ENCODE measurements around the gene CDC23.
"Not testable (repeated sequence)": the region's sequence is repeated elsewhere in the genome, so short reads cannot be mapped to it uniquely, and the experiment has no call there.

CDC23 gene

DNA sequence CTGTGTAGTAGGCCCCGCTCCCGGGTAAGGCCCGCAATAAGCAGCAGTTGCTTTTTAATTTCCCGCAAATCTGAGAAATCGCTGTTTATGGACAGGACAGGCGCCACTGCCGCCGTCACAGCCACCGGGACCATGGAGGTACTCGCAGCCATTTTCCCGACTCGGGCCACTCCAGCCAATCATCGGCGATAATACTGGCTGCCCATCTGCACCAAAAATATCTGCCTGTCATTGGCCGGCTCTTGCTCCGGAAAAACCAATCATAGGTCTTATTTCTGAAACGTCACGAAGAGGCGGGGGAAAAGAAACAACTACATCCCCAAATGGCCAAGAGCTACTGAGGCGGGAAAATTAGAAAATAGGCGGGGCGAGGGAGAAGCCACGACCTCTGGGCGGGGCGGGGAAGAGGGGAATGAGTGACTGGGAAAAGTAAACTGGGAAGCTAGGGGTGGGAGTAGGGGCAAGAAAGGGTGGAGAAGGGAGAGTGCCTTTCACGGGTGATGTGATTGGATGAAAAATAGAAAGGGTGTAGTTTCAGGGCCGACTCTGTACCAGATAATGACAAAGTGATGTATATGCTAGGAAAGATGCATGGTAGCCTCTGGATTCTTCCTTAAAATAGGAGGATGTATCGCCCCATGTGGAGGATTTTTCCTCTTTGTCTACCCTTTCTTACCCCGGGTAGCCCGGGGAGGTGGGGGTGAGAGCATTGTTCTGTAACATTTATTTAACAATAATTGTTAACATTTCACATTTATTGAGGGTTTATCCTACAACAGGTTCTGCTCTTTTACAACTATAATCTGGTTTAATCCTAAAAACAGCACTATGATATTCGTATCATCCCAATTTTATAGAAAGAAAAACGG is at the start of gene CDC23:
TSS of gene CDC23 (minus strand) at position 163 of the 869 bp plus-strand sequence. CDS start at position 152, 11 bp downstream.
- in situ Hi-C loops (cut with MboI; ENCODE audit: low sequenced_read_pairs): no loop called here

GRCh38 chr5:138258704-138259292 is 45.7 kb upstream of the CDC23 start:
- in situ Hi-C loops (cut with MboI; ENCODE audit: low sequenced_read_pairs): no loop called here

DNA sequence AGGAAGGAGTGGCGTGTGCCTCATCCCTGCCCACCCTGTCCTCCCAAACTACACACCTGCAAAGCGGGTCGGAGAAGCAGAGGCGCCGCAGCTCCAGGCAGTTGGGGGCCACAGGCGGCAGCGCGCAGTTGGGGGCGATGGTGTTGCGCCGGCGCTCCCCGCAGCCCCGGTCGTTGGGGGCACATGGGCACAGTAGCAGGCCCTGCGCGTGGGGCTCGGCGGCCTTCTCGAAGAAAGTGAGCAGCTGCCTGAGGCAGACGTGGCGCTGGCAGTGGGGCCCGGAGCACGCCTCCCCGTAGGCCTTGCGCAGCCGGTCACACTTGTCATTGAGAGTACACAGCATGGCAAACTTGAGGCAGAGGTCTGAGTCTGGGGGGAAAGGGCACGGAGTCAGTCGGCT is 44.5 kb upstream of the CDC23 start:
- in situ Hi-C loops (cut with MboI; ENCODE audit: low sequenced_read_pairs): no loop called here

DNA sequence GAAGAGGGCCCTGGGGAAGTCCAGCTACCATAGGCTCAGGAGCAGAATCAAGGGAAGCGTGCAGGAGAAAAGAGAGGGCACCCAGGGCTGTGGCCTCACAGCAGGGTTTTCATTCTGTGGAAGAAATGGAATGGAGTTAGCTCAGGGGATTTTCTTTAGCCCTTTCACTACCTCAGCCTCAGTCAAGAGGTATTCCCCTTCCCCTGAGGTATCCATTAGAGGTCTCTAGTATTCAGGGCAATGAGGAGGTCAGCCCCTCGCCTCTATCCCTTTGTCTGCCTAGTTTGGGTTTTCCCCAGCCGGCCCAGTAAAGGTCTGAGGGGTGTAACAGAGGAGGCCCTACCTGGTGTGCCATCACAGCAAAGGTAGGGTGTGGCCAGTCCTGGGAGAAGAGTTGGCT is 39.8 kb upstream of the CDC23 start:
- in situ Hi-C loops (cut with MboI; ENCODE audit: low sequenced_read_pairs): no loop called here

- in situ Hi-C loops (cut with MboI; ENCODE audit: low sequenced_read_pairs): not testable (repeated sequence)
These were observed 34.7 kb upstream of the CDC23 start for GRCh38 chr5:138247800-138248199.

DNA sequence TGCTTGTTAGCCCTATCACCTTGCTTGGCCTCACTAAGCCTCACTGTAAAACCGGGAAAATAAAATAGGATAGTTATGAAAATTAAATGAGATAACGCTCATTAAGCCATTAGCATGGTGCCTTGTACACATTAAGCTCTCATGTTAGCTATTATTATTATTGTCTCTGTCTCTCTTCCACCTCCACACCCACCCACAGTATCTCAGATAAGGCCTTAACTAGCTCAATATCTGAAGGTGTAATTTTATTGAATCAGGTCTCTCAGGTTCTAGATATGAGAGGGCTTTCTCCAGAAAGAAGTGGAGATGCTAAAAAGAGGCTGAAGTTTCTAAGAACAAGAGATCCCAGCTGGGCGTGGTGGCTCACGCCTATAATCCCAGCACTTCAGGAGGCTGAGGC is 33.7 kb upstream of the CDC23 start:
- in situ Hi-C loops (cut with MboI; ENCODE audit: low sequenced_read_pairs): no loop called here

GRCh38 chr5:138246334-138246733 is 33.2 kb upstream of the CDC23 start:
- in situ Hi-C loops (cut with MboI; ENCODE audit: low sequenced_read_pairs): no loop called here

- in situ Hi-C loops (cut with MboI; ENCODE audit: low sequenced_read_pairs): no loop called here
These were observed 32.6 kb upstream of the CDC23 start for GRCh38 chr5:138245717-138246116.

DNA sequence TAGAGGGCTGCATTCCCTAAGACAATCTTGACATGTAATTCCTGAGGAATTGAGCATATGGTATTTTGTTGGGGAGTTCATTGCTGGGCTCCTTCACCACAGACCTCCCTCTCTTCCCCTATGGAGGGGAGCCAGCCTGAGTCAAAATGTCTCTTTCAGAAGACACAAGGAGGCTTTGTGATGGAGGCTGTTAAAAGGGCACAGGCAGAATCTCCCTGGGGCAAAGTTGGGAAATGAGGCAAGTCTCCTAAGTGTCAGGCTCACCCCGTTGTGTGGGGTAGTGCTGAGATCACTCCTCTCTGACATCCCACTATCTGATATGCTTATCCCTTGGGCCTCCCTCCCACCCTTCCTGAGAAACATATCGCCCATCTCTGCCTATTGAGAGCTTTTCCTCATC is 30.7 kb upstream of the CDC23 start:
- in situ Hi-C loops (cut with MboI; ENCODE audit: low sequenced_read_pairs): no loop called here

DNA sequence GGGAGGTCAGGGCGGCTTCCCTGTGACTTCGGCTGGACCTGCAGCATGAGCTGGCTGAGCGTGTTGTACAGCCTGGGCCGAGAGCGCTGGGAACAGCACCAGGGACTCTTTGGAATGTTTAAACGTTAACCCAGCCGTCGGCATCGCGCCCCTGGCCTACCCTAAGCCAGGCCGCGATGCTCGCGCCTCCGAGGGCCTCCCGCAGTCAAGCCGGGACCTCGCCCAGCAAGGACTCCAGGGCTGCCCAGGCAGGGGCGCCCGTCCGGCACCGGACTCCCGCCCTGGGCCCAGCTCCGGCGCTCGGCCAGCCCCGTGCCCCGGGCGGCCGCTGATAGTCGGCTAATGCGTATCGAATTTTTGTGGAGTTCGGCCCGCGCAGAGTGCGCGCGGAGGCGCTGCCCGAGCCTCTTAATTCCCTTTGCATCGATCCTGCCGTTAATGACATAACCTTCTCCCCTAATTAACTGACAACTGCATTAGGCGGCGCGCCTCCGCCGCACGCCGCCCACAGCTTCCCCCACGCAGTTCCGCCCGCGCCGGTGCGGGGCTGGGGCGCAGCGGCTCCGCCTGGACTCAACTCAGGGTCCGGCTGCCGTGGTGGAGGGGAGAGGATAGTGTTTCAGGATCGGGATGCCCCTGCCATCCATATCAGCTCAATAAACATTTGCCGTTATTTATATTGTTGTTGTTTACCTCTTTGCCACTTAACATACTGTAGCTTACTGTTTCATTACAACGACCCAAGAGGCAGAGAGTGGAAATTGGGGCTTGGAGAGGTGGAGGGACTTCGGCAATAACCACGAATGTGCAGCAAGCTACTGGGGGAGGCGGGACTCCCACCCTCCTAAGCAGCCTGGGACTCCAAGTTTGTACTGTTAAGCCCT is 28.8 kb upstream of the CDC23 start:
- in situ Hi-C loops (cut with MboI; ENCODE audit: low sequenced_read_pairs): no loop called here

GRCh38 chr5:138240650-138241385 is 27.7 kb upstream of the CDC23 start:
- in situ Hi-C loops (cut with MboI; ENCODE audit: low sequenced_read_pairs): no loop called here

DNA sequence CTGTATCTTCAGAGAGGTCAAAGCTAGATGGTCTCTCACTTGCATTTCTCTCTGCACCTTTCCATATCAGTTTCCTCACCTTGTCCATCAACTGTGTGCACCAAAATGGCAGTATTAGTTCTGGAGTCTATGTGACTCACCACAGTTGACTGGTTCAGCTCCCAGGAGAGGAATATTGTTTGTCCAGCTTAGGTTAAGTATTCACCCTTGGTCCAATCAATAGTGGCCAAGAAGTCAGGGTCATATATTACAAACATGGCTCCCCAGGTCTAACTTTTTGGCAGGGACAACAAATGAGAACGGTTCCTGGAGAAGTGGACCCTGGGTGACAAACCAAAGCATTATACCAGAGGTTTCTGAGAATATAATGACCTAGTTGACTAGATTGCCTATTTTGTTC is 24.9 kb upstream of the CDC23 start:
- in situ Hi-C loops (cut with MboI; ENCODE audit: low sequenced_read_pairs): no loop called here

GRCh38 chr5:138234651-138235050 is 21.5 kb upstream of the CDC23 start:
- in situ Hi-C loops (cut with MboI; ENCODE audit: low sequenced_read_pairs): no loop called here

DNA sequence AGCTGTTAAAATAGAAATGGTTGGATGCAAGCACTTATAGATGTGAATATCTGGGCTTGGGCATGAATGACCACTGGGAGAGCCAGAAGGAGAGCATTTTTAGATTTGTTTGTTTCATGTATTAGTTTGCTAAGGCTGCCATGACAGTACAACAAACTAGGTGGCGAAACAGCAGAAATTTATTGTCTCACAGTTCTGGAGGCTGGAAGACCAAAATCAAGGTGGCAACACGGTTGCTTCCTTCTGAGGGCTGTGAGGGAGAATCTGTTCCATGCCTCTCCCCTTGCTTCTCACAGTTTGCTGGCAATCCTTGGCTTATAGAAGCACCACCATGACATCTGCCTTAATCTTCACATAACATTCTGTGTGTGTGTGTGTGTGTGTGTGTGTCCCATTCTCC is 20.2 kb upstream of the CDC23 start:
- in situ Hi-C loops (cut with MboI; ENCODE audit: low sequenced_read_pairs): no loop called here

DNA sequence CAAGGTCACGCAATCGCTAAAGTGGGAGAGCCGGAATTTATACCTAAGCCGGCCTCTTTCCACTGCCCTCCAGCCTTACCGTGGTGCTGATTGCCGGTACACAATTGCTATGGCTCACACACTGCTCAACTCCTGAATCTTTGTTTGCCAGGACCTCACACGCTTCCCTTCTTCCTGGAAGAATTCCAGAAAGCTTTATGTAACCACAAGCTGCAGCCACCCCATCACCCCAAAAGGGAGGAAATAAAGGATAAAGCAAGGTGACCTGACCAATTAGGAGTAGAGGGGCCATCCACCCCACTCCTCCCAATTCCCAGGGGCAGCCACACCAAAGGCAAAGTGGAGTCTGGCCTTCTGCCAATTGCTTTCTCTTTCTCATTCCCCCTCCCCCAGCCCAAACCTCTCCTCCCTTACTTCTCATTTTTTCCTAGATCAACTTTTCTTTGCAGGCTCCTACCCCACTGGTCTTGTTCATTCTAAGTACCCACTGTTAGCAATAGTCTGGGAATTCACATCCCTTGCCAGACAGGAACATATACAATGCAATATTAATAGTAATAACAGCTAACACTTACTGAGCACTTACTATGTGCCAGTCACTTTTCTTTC is 18.0 kb upstream of the CDC23 start:
- in situ Hi-C loops (cut with MboI; ENCODE audit: low sequenced_read_pairs): no loop called here

- in situ Hi-C loops (cut with MboI; ENCODE audit: low sequenced_read_pairs): no loop called here
These were observed 17.1 kb upstream of the CDC23 start for GRCh38 chr5:138230261-138230660.

- in situ Hi-C loops (cut with MboI; ENCODE audit: low sequenced_read_pairs): no loop called here
These were observed 16.3 kb upstream of the CDC23 start for GRCh38 chr5:138229387-138229786.

DNA sequence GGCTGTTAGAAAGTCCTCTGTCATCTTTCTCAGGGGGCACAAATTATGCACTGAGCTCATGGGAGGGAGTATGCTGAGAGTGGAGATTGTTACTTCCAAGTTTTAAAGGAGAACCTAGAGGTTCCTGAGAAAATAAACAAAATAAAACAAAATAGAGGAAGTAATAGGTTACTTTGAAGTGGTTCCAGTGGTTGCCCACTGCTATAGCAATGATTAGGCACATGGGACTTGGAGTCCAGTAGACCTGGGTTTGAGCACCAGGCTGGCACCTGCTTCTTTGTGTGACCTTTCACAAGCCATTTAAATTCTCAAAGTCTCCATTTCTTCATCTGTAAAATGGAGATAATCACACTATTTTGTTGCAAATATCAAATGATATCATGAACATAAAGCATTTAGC is 13.8 kb upstream of the CDC23 start:
- in situ Hi-C loops (cut with MboI; ENCODE audit: low sequenced_read_pairs): no loop called here

- in situ Hi-C loops (cut with MboI; ENCODE audit: low sequenced_read_pairs): no loop called here
These were observed 11.6 kb upstream of the CDC23 start for GRCh38 chr5:138224712-138225111.

GRCh38 chr5:138223532-138223931 is 10.4 kb upstream of the CDC23 start:
- in situ Hi-C loops (cut with MboI; ENCODE audit: low sequenced_read_pairs): no loop called here
